Endothelial cell of umbilical vein (primary cell): Measurements from ENCODE around the gene KRT81. TPM values are rescaled to one million over a fixed set of nuclear protein-coding genes. Genes with fewer than 3 reads are reported as not detected.

ENCODE experiments used
- BruUV-seq: library from RNA; stranded (reverse); fragments of 400-500 nt; replicated peaks from 2 replicates; lab custom pipeline; 2021; lab: Mats Ljungman, UMichigan
- CTCF ChIA-PET: fragments of 300-600, 350-600 bp; sonication (Branson Sonifier 250); formaldehyde crosslinking; loops from one replicate; lab custom pipeline; 2021; ENCODE audit warnings: antibody characterized with exemption, inconsistent platforms; lab: Charles Lee
- POLR2A ChIA-PET: fragments of 300-600, 350-600 bp; sonication (Branson Sonifier 250); formaldehyde crosslinking; loops from one replicate; lab custom pipeline; 2021; ENCODE audit warnings: antibody characterized with exemption, inconsistent platforms; lab: Charles Lee
- DNase-seq: peaks from one replicate; pipeline ENCODE4 v3.0.0-alpha.2; 2011; ENCODE audit warnings: low read depth, low spot score
- FAIRE-seq: peaks from 2 replicates; lab custom pipeline; 2011; peaks lifted over from hg19 to GRCh38; lab: Jason Lieb, UNC
- H2AFZ ChIP-seq: 2 replicates; pipeline ENCODE4 v1.6.0; 2012; ENCODE audit warnings: low read depth, low read length, control low read depth, inconsistent platforms
- H3K27ac ChIP-seq: 2 replicates; pipeline ENCODE4 v1.5.1; 2011; ENCODE audit warnings: low read depth, mild to moderate bottlenecking, control low read depth, low read length, moderate library complexity; ENCODE audit not compliant: insufficient read depth
- H3K27me3 ChIP-seq, 2 experiments: 2 replicates each; pipeline versions ENCODE4 v1.6.0 to v1.6.1; 2011; ENCODE audit warnings: low read length in 2 of 2, mixed read lengths in 1 of 2; ENCODE audit not compliant: control insufficient read depth in 2 of 2, insufficient read depth in 2 of 2
- H3K36me3 ChIP-seq, 2 experiments: 2 replicates in 1 of 2; 3 replicates in 1 of 2; pipeline ENCODE4 v1.5.1; 2011; ENCODE audit warnings: low read length in 2 of 2, mild to moderate bottlenecking in 1 of 2, moderate library complexity in 1 of 2; ENCODE audit not compliant: control insufficient read depth in 2 of 2, insufficient read depth in 2 of 2; ENCODE audit errors: extremely low read depth in 1 of 2
- H3K4me1 ChIP-seq: 3 replicates; pipeline ENCODE4 v1.5.1; 2011; ENCODE audit warnings: mild to moderate bottlenecking, low read length; ENCODE audit not compliant: control insufficient read depth, insufficient read depth; ENCODE audit errors: extremely low read depth
- H3K4me2 ChIP-seq: 2 replicates; pipeline ENCODE4 v1.6.1; 2011; ENCODE audit warnings: low read length, control low read depth, mixed read lengths; ENCODE audit not compliant: insufficient read depth
- H3K4me3 ChIP-seq, 3 experiments: fragments of 200-600 bp in 1 of 3; sonication (generic), shearing (Covaris generic) in 1 of 3; replicated peaks in 1 of 3; 2 replicates each; pipeline ENCODE4 v1.5.1; 2011 to 2016; ENCODE audit warnings: control low read depth in 3 of 3, low read length in 3 of 3, mild to moderate bottlenecking in 2 of 3, inconsistent platforms in 1 of 3, low read depth in 1 of 3, moderate library complexity in 1 of 3; ENCODE audit not compliant: insufficient read depth in 1 of 3
- H3K79me2 ChIP-seq: 2 replicates; pipeline ENCODE4 v1.6.0; 2012; ENCODE audit warnings: low read length, inconsistent platforms; ENCODE audit not compliant: control insufficient read depth, insufficient read depth
- H3K9ac ChIP-seq: replicated peaks from 2 replicates; pipeline ENCODE3; 2011; ENCODE audit warnings: low read length, control low read depth; ENCODE audit not compliant: insufficient read depth; ENCODE audit errors: extremely low read depth
- H3K9me1 ChIP-seq: replicated peaks from 3 replicates; pipeline ENCODE4 v1.6.0; 2011; ENCODE audit warnings: mild to moderate bottlenecking, low read length; ENCODE audit not compliant: control insufficient read depth, insufficient read depth; ENCODE audit errors: extremely low read depth
- H3K9me3 ChIP-seq: replicated peaks from 2 replicates; pipeline ENCODE4 v1.5.1; 2012; ENCODE audit warnings: low read length, inconsistent platforms; ENCODE audit not compliant: control insufficient read depth, insufficient read depth
- H4K20me1 ChIP-seq: replicated peaks from 2 replicates; pipeline ENCODE3; 2011; ENCODE audit warnings: mild to moderate bottlenecking, low read length; ENCODE audit not compliant: control insufficient read depth, insufficient read depth; ENCODE audit errors: extremely low read depth
- CTCF ChIP-seq, 2 donors: IDR thresholded peaks; 1 replicate in 1 of 2; 2 replicates in 1 of 2; pipeline ENCODE4 v1.5.1; 2011; ENCODE audit warnings: low read length in 2 of 2, mild to moderate bottlenecking in 2 of 2, moderate library complexity in 2 of 2, control low read depth in 1 of 2, inconsistent platforms in 1 of 2, low read depth in 1 of 2; ENCODE audit not compliant: insufficient read depth in 1 of 2; ENCODE audit errors: extremely low read depth in 1 of 2
- EZH2 ChIP-seq: IDR thresholded peaks from 2 replicates; pipeline ENCODE4 v1.6.1; 2012; ENCODE audit warnings: borderline replicate concordance, low read depth, mild to moderate bottlenecking, moderate library complexity, low read length, inconsistent platforms; ENCODE audit not compliant: severe bottlenecking
- FOS ChIP-seq: IDR thresholded peaks from 2 replicates; pipeline ENCODE4 v1.6.1; 2011; ENCODE audit warnings: mild to moderate bottlenecking, low read length, moderate library complexity, borderline replicate concordance; ENCODE audit not compliant: insufficient read depth
- GATA2 ChIP-seq: IDR thresholded peaks from 2 replicates; pipeline ENCODE4 v1.7.0; 2011; ENCODE audit warnings: low read depth, mild to moderate bottlenecking, moderate library complexity, mixed read lengths, low read length; ENCODE audit not compliant: insufficient read length, insufficient read depth
- JUN ChIP-seq: IDR thresholded peaks from 2 replicates; pipeline ENCODE4 v1.6.1; 2011; ENCODE audit warnings: borderline replicate concordance, low read depth; ENCODE audit not compliant: insufficient read length, insufficient read depth
- MYC ChIP-seq: IDR thresholded peaks from one replicate; pipeline ENCODE4 v1.6.1; 2011; ENCODE audit warnings: mild to moderate bottlenecking, low read depth, low read length
- POLR2A ChIP-seq: IDR thresholded peaks from 2 replicates; pipeline ENCODE4 v1.6.1; 2012; ENCODE audit warnings: low read depth, mild to moderate bottlenecking, control low read depth, low read length
- POLR2AphosphoS5 ChIP-seq: IDR thresholded peaks from 2 replicates; pipeline ENCODE4 v1.6.1; 2012; ENCODE audit warnings: low read depth, mild to moderate bottlenecking, control low read depth, low read length, moderate library complexity; ENCODE audit not compliant: insufficient read depth
- dilution Hi-C: fragments of 300-500 bp; cut with MboI; formaldehyde crosslinking; loops from one replicate; pipeline ENCODE4 v1.15.0; 2019; ENCODE audit warnings: low sequenced_read_pairs; ENCODE audit not compliant: extremely low pct_ligation_motif_present
- intact Hi-C: fragments of 100-400 bp; cut with micrococcal nuclease; formaldehyde crosslinking; loops from one replicate; pipeline ENCODE4 v1.10.0; 2022
- polyA plus RNA-seq, 4 experiments: library from polyadenylated mRNA; depleted of rRNA in 3 of 4; stranded (reverse) in 3 of 4; unstranded in 1 of 4; fragments of >200 nt; gene quantifications; 2 replicates each; pipeline versions ENCODE4 v1.2.1 to v1.2.3, GENCODE V29; 2011 to 2012; ENCODE audit warnings: missing spikeins in 1 of 4
- total RNA-seq: library from RNA; stranded (reverse); gene quantifications from 2 replicates; pipeline ENCODE4 v1.2.3, GENCODE V29; 2021
- TF ChIP-seq, protein P1 (sequence below): IDR thresholded peaks from 2 replicates; pipeline ENCODE4 v1.6.1; 2011; ENCODE audit not compliant: insufficient read depth, insufficient read length

KRT81 gene
- total and polyA plus RNA-seq, 2 donors (not counting 3 experiments of a cell fraction or from before 2014, with no cell fraction given): not detected

- no peak overlapping the region for H3K4me2 ChIP-seq
- H3K9ac ChIP-seq: no peak overlapping the region
- no peaks in the 10 kb centered on the region for H4K20me1 ChIP-seq
- DNase-seq: no peak
- POLR2A ChIA-PET: no interaction called here
- dilution Hi-C loops: no loop called here
- no peaks in the 10 kb centered on the region for H3K79me2 ChIP-seq
- TF ChIP-seq GATA2 (no peak), EZH2 (no peak), FOS (no peak)
- TF ChIP-seq, protein P1, sequence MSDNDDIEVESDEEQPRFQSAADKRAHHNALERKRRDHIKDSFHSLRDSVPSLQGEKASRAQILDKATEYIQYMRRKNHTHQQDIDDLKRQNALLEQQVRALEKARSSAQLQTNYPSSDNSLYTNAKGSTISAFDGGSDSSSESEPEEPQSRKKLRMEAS: no peak
- peaks cover 22 to 30% of the 10 kb centered on the region in 2 experiments for H3K27me3 ChIP-seq
- H3K4me3 ChIP-seq: no peak overlapping the region
- no peaks in the 10 kb centered on the region for H3K9me3 ChIP-seq
- H2AFZ ChIP-seq: no peak overlapping the region
- intact Hi-C loops: no loop called here
- BruUV-seq: no TSS peak
- H3K36me3 ChIP-seq: no peaks in the 10 kb centered on the region
- H3K27ac ChIP-seq: no peak overlapping the region
- CTCF ChIA-PET: interaction anchor here (0.9 to 3.2 kb wide), 7 partner anchors 9 to 57 kb away, joined by 3 to 23 read pairs (median 3); no protein-coding TSS in a partner anchor
- H3K9me1 ChIP-seq: no peaks in the 10 kb centered on the region
- no peak for FAIRE-seq
- H3K4me1 ChIP-seq: no peaks in the 10 kb centered on the region
Observed at GRCh38 chr12:52270541-52271070, 20.7 kb downstream of the KRT81 start.

- BruUV-seq: no TSS peak
Observed at GRCh38 chr12:52268212-52268611, 23.1 kb downstream of the KRT81 start.

More at GRCh38 chr12:52268212-52268611, 23.1 kb downstream of the KRT81 start:
- Histone ChIP-seq H3K9me1 (no peaks in the 10 kb centered on the region), H3K4me3 (no peak overlapping the region), H3K9ac (no peak overlapping the region), H3K27ac (no peak overlapping the region), H3K27me3 (peaks cover 12 to 24% of the 10 kb centered on the region in 2 experiments), H3K36me3 (no peaks in the 10 kb centered on the region), H2AFZ (no peak overlapping the region), H3K9me3 (no peaks in the 10 kb centered on the region), H3K4me1 (no peaks in the 10 kb centered on the region), H3K4me2 (no peak overlapping the region), H4K20me1 (no peaks in the 10 kb centered on the region), H3K79me2 (no peaks in the 10 kb centered on the region)
- DNase-seq: no peak
- dilution Hi-C loops: no loop called here
- no peak for FAIRE-seq
- TF ChIP-seq JUN: no peak
- TF ChIP-seq CTCF (IDR thresholded peaks at IDR 0.05; ENCODE audit: extremely low read depth in 1 of 2, insufficient read depth in 1 of 2, low read depth in 1 of 2, low read length in 2 of 2): no peak
- no peak for TF ChIP-seq EZH2
- no peak for TF ChIP-seq GATA2
- no peak for TF ChIP-seq FOS
- TF ChIP-seq POLR2AphosphoS5: no peak
- TF ChIP-seq, protein P1: no peak
- TF ChIP-seq MYC: no peak
- no peak for TF ChIP-seq POLR2A
- CTCF ChIA-PET: interaction anchor here (4.0 kb wide), 1 partner anchor 12 kb away, joined by 28 read pairs; no protein-coding TSS in a partner anchor
- POLR2A ChIA-PET: no interaction called here
- intact Hi-C loops: no loop called here
